Adipocyte (in vitro differentiated cells): Measurements from ENCODE around the gene KCNH4.

Experiments used
- DNase-seq: peaks from one replicate; pipeline ENCODE4 v3.0.0-alpha.2; 2015; ENCODE audit warnings: low read depth
- H3K27me3 ChIP-seq: replicated peaks from 2 replicates; pipeline ENCODE4 v1.7.0; 2013; ENCODE audit warnings: mild to moderate bottlenecking, low read length, moderate library complexity; ENCODE audit not compliant: control insufficient read depth, insufficient read depth
- H3K36me3 ChIP-seq: 2 replicates; pipeline ENCODE4 v1.7.0; 2013; ENCODE audit warnings: low read length, mild to moderate bottlenecking, moderate library complexity; ENCODE audit not compliant: control insufficient read depth, insufficient read depth, severe bottlenecking
- H3K4me1 ChIP-seq: 2 replicates; pipeline ENCODE4 v1.7.0; 2013; ENCODE audit warnings: mild to moderate bottlenecking, low read length, moderate library complexity; ENCODE audit not compliant: control insufficient read depth, insufficient read depth
- H3K4me3 ChIP-seq: 2 replicates; pipeline ENCODE4 v1.7.0; 2013; ENCODE audit warnings: mild to moderate bottlenecking, low read length, moderate library complexity
- H3K9ac ChIP-seq: 2 replicates; pipeline ENCODE4 v1.7.0; 2013; ENCODE audit warnings: mild to moderate bottlenecking, low read length, moderate library complexity
- H3K9me3 ChIP-seq: 2 replicates; pipeline ENCODE4 v1.7.0; 2013; ENCODE audit warnings: mild to moderate bottlenecking, low read length, moderate library complexity; ENCODE audit not compliant: control insufficient read depth

The KCNH4 gene

GRCh38 chr17:42183741-42184711, 3.1 kb upstream of the KCNH4 start:
- Histone ChIP-seq H3K36me3 (no peaks in the 10 kb centered on the region), H3K9ac (peak overlapping the region; percentile 90), H3K9me3 (no peaks in the 10 kb centered on the region), H3K4me1 (peaks cover 24% of the 10 kb centered on the region), H3K4me3 (peak overlapping the region; percentile 82), H3K27me3 (peaks cover 27% of the 10 kb centered on the region)
- DNase-seq: peak; percentile 78

DNA sequence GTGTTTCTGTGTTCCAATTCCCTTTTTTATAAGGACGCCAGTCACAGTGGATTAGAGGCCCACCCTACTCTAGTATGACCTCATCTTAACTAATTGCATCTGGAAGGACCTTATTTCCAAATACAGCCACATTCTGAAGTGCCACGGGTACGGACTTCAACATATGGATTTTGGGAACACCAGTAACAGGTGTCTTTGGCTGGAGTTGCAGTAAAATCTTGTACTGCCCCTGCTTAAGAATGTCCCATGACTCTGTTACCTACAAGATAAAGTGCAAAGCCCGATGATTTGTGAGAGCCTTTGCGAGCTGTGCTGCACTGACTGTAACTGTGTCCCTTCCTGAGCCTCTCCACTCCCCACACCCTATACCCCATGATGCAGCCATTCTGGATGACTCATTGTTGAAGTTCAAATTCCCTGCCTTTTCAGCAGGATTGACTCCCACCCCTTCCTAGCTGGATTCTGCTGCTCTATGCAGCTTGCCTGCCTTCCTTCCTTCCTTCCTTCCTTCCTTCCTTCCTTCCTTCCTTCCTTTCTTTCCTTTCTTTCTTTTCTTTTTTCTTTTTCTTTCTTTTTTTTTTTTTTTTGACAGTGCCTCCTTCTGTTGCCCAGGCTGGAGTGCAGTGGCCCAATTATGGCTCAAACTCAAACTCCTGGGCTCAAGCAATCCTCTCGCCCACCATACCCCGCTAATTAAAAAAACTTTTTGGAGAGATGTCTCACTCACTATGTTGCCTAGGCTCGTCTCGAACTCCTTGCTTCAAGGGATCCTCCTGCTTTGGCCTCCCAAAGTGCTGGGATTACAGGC, 2.2 kb upstream of the KCNH4 start:
- no peaks in the 10 kb centered on the region for H3K36me3 ChIP-seq
- peak overlapping the region; percentile 90 for H3K9ac ChIP-seq
- H3K9me3 ChIP-seq: no peaks in the 10 kb centered on the region
- DNase-seq: peak; percentile 16
- H3K4me3 ChIP-seq: peak overlapping the region; percentile 82
- peaks cover 24% of the 10 kb centered on the region for H3K4me1 ChIP-seq
- H3K27me3 ChIP-seq: peaks cover 36% of the 10 kb centered on the region

DNA sequence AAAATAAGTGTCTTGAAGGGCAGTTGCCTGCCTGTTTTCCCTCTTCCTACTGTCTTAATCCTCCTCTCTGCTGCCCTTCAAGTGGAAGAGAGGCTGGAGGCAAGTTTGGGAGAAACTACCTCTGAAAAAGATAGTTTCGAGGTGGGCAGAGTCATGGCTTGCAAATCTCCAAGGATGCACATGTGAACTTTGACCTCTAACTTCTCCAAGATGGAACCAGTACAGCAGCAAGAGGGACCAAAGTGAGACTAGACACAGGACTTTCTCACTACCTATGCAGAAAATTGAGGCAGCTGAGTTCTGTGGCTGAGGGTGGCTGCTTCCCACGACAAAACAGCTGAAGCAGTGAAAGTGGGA, 887 bp upstream of the KCNH4 start:
- peaks cover 37% of the 10 kb centered on the region for H3K27me3 ChIP-seq
- H3K36me3 ChIP-seq: no peaks in the 10 kb centered on the region

DNA sequence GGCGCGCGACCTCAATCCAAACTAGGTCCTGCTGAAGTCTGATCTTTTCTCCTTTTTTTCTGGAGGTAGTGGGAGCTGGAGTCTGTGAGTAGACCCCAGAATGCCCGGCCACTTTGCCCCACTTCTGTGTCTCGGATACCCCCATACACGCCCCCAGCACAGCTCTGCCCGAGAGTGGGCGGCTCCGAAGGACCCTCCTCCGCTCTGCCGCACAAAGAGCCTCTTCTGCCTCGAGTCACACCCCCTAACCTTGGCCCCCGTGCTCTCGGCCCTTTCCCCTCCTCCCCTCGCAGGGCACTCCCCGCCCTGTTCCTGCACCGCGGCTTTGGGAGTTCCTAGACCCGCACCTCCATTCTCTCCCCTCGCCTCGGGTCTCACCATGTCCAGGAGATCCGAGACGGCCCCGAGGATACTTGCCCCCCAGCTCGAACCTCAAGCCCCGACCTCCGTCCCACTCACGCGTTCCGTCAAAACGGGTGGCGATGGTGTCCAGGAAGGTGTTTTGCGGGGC, 476 bp downstream of the KCNH4 start:
- Histone ChIP-seq H3K9me3 (no peaks in the 10 kb centered on the region), H3K4me3 (peak overlapping the region; percentile 50), H3K4me1 (peaks cover 24% of the 10 kb centered on the region), H3K36me3 (no peaks in the 10 kb centered on the region), H3K9ac (no peak overlapping the region), H3K27me3 (peaks cover 37% of the 10 kb centered on the region)
- DNase-seq: no peak

More for the DNA sequence above, 887 bp upstream of the KCNH4 start:
- Histone ChIP-seq H3K4me1 (peaks cover 24% of the 10 kb centered on the region), H3K9ac (no peak overlapping the region), H3K4me3 (no peak overlapping the region), H3K9me3 (no peaks in the 10 kb centered on the region)
- DNase-seq: no peak

- no peak overlapping the region for H3K9ac ChIP-seq
- no peaks in the 10 kb centered on the region for H3K9me3 ChIP-seq
- no peaks in the 10 kb centered on the region for H3K36me3 ChIP-seq
- peaks cover 42% of the 10 kb centered on the region for H3K27me3 ChIP-seq
- H3K4me1 ChIP-seq: peaks cover 24% of the 10 kb centered on the region
- no peak overlapping the region for H3K4me3 ChIP-seq
- peak; percentile 69 for DNase-seq
Measured at GRCh38 chr17:42179911-42180410, 981 bp downstream of the KCNH4 start.

GRCh38 chr17:42179335-42179734, 1.6 kb downstream of the KCNH4 start:
- Histone ChIP-seq H3K4me3 (no peak overlapping the region), H3K4me1 (peaks cover 24% of the 10 kb centered on the region), H3K9ac (no peak overlapping the region), H3K36me3 (no peaks in the 10 kb centered on the region), H3K9me3 (no peaks in the 10 kb centered on the region), H3K27me3 (peaks cover 43% of the 10 kb centered on the region)
- DNase-seq: no peak

GRCh38 chr17:42178817-42179216, 2.1 kb downstream of the KCNH4 start:
- Histone ChIP-seq H3K36me3 (no peaks in the 10 kb centered on the region), H3K9me3 (no peaks in the 10 kb centered on the region), H3K9ac (no peak overlapping the region), H3K4me1 (peaks cover 22% of the 10 kb centered on the region), H3K27me3 (peaks cover 43% of the 10 kb centered on the region), H3K4me3 (no peak overlapping the region)
- no peak for DNase-seq

- Histone ChIP-seq H3K4me3 (no peak overlapping the region), H3K4me1 (peaks cover 12% of the 10 kb centered on the region), H3K9me3 (no peaks in the 10 kb centered on the region), H3K9ac (no peak overlapping the region), H3K36me3 (no peaks in the 10 kb centered on the region), H3K27me3 (peaks cover 49% of the 10 kb centered on the region)
- DNase-seq: no peak
Measured at GRCh38 chr17:42177684-42178083, 3.3 kb downstream of the KCNH4 start.

GRCh38 chr17:42174126-42174783, 6.7 kb downstream of the KCNH4 start:
- no peaks in the 10 kb centered on the region for H3K36me3 ChIP-seq

GRCh38 chr17:42171831-42172230, 9.1 kb downstream of the KCNH4 start:
- H3K9ac ChIP-seq: no peak overlapping the region
- H3K36me3 ChIP-seq: no peaks in the 10 kb centered on the region
- H3K27me3 ChIP-seq: peaks cover 31% of the 10 kb centered on the region
- no peak for DNase-seq
- no peaks in the 10 kb centered on the region for H3K4me1 ChIP-seq
- no peak overlapping the region for H3K4me3 ChIP-seq
- no peaks in the 10 kb centered on the region for H3K9me3 ChIP-seq

More at GRCh38 chr17:42174126-42174783, 6.7 kb downstream of the KCNH4 start:
- DNase-seq: no peak
- no peak overlapping the region for H3K9ac ChIP-seq
- no peaks in the 10 kb centered on the region for H3K4me1 ChIP-seq
- no peak overlapping the region for H3K4me3 ChIP-seq
- peaks cover 43% of the 10 kb centered on the region for H3K27me3 ChIP-seq
- no peaks in the 10 kb centered on the region for H3K9me3 ChIP-seq
